ENCODE data around the gene IL37. TPM values are rescaled to one million over a fixed set of nuclear protein-coding genes. Genes with fewer than 3 reads are reported as not detected.

IL37 gene
- total RNA-seq, 1 experiment from 2014 or later, result not detected

GRCh38 chr2:112916625-112917247, 5.8 kb downstream of the IL37 start:
- Histone ChIP-seq H2AFZ (ENCODE audit: low read length) (no peak overlapping the region), H3K4me2 (ENCODE audit: insufficient read depth, insufficient read length, low read length) (no peak overlapping the region), H2BK20ac (ENCODE audit: low read depth, low read length, poor library complexity, severe bottlenecking) (no peak overlapping the region), H3T11ph (ENCODE audit: low read length) (no peak overlapping the region), H2AK5ac (ENCODE audit: insufficient read length, low read length) (no peak overlapping the region), H3K9ac (ENCODE audit: extremely low read depth, insufficient read length, low read length) (no peak overlapping the region), H2BK120ac (ENCODE audit: low read depth, low read length, poor library complexity, severe bottlenecking) (no peak overlapping the region), H3K27ac (ENCODE audit: insufficient read length, low read depth, low read length) (no peak overlapping the region), H4K8ac (replicated peaks; ENCODE audit: insufficient read length, low read depth, low read length) (no peak overlapping the region), H2BK15ac (ENCODE audit: low read depth, low read length) (no peak overlapping the region), H3K4ac (ENCODE audit: low read depth, low read length) (no peak overlapping the region), H3K14ac (ENCODE audit: insufficient read depth, low read length) (no peak overlapping the region), H3K56ac (ENCODE audit: insufficient read length, low read depth, low read length) (no peak overlapping the region), H2BK5ac (ENCODE audit: insufficient read length, low read length) (no peak overlapping the region), H3K4me1 (ENCODE audit: insufficient read depth, low read length) (no peaks in the 10 kb centered on the region), H4K5ac (ENCODE audit: insufficient read length, low read depth, low read length) (no peak overlapping the region), H3K23ac (ENCODE audit: insufficient read length, low read depth, low read length) (no peak overlapping the region), H4K91ac (ENCODE audit: insufficient read length, low read depth, low read length) (no peak overlapping the region), H3K79me1 (ENCODE audit: insufficient read depth, low read depth, low read length, poor library complexity, severe bottlenecking) (no peaks in the 10 kb centered on the region), H3K79me2 (ENCODE audit: insufficient read depth, low read length) (no peaks in the 10 kb centered on the region), H3K9me3 (ENCODE audit: control insufficient read depth, low read depth, low read length) (no peaks in the 10 kb centered on the region), H3K18ac (ENCODE audit: insufficient read length, low read depth, low read length) (no peak overlapping the region), H3K23me2 (ENCODE audit: insufficient read length, low read depth, low read length, poor library complexity, severe bottlenecking) (no peaks in the 10 kb centered on the region), H3K27me3 (ENCODE audit: insufficient read depth, low read length) (no peaks in the 10 kb centered on the region), H4K20me1 (ENCODE audit: control insufficient read depth, insufficient read depth, insufficient read length) (peaks cover 2% of the 10 kb centered on the region), H2BK12ac (ENCODE audit: insufficient read length, low read depth, low read length) (no peak overlapping the region)
- H3K9me3 Mint-ChIP-seq, result peaks cover 8 to 14% of the 10 kb centered on the region in 2 experiments; a peak in 3 of 5 replicates
- H3K36me3 Mint-ChIP-seq (ENCODE audit: insufficient read depth in 1 of 3, low read depth in 3 of 3), result no peaks in the 10 kb centered on the region
- no CpG with 5 or more reads among the region's 4 CpGs for WGBS (ENCODE audit: extremely low coverage, insufficient read length, low lambda C conversion rate)
- TF ChIP-seq CTCF (conservative IDR thresholded peaks at IDR 0.05), result no peak
- H3K4me1 Mint-ChIP-seq, result no peaks in the 10 kb centered on the region
- H3K27ac Mint-ChIP-seq, result no peak overlapping the region; a peak in 1 of 7 replicates
- DNase-seq, result no peak
- H3K4me3 Mint-ChIP-seq, result no peak overlapping the region
- H3K27me3 Mint-ChIP-seq (ENCODE audit: low read depth), result peaks cover 3% of the 10 kb centered on the region

Data from H9 (cell line).